Raji (cell line): ENCODE results near the gene RPL32.

ENCODE experiments used
- POLR2A ChIP-seq: IDR thresholded peaks from 2 replicates; pipeline ENCODE4 v1.6.1; 2011; ENCODE audit warnings: low read depth, low read length, control low read depth; ENCODE audit not compliant: insufficient read depth

RPL32 gene

GRCh38 chr3:12822725-12823373 lies 18.5 kb downstream of the RPL32 start:
- no peak for TF ChIP-seq POLR2A

- TF ChIP-seq POLR2A, result no peak
These were observed 22.6 kb downstream of the RPL32 start for GRCh38 chr3:12818773-12819172.

GRCh38 chr3:12818273-12818672 lies 23.1 kb downstream of the RPL32 start:
- no peak for TF ChIP-seq POLR2A

- TF ChIP-seq POLR2A, result no peak
These were observed 24.0 kb downstream of the RPL32 start for GRCh38 chr3:12817343-12817710.

- TF ChIP-seq POLR2A, result no peak
These were observed 24.6 kb downstream of the RPL32 start for GRCh38 chr3:12816521-12817342.

- TF ChIP-seq POLR2A, result no peak
These were observed 25.6 kb downstream of the RPL32 start for GRCh38 chr3:12815719-12816118.

- TF ChIP-seq POLR2A, result no peak
These were observed 26.3 kb downstream of the RPL32 start for GRCh38 chr3:12815078-12815477.

- TF ChIP-seq POLR2A, result no peak
These were observed 27.4 kb downstream of the RPL32 start for GRCh38 chr3:12813967-12814366.

- TF ChIP-seq POLR2A, result no peak
These were observed 28.6 kb downstream of the RPL32 start for GRCh38 chr3:12812812-12813211.

- no peak for TF ChIP-seq POLR2A
These were observed 30.4 kb downstream of the RPL32 start for GRCh38 chr3:12810961-12811360.

GRCh38 chr3:12810013-12810780 lies 31.2 kb downstream of the RPL32 start:
- no peak for TF ChIP-seq POLR2A

GRCh38 chr3:12809435-12809834 lies 31.9 kb downstream of the RPL32 start:
- TF ChIP-seq POLR2A, result no peak

GRCh38 chr3:12809001-12809400 lies 32.4 kb downstream of the RPL32 start:
- TF ChIP-seq POLR2A, result no peak

GRCh38 chr3:12808587-12808986 lies 32.8 kb downstream of the RPL32 start:
- TF ChIP-seq POLR2A, result no peak

GRCh38 chr3:12807601-12808359 lies 33.6 kb downstream of the RPL32 start:
- no peak for TF ChIP-seq POLR2A
